Endothelial cell of hepatic sinusoid (primary cell): ENCODE data around the gene MTPN.

Source experiments
- in situ Hi-C: cut with HindIII; loops from 2 replicates; pipeline ENCODE4 v1.10.0; 2017; ENCODE audit warnings: low sequenced_read_pairs

MTPN gene

DNA sequence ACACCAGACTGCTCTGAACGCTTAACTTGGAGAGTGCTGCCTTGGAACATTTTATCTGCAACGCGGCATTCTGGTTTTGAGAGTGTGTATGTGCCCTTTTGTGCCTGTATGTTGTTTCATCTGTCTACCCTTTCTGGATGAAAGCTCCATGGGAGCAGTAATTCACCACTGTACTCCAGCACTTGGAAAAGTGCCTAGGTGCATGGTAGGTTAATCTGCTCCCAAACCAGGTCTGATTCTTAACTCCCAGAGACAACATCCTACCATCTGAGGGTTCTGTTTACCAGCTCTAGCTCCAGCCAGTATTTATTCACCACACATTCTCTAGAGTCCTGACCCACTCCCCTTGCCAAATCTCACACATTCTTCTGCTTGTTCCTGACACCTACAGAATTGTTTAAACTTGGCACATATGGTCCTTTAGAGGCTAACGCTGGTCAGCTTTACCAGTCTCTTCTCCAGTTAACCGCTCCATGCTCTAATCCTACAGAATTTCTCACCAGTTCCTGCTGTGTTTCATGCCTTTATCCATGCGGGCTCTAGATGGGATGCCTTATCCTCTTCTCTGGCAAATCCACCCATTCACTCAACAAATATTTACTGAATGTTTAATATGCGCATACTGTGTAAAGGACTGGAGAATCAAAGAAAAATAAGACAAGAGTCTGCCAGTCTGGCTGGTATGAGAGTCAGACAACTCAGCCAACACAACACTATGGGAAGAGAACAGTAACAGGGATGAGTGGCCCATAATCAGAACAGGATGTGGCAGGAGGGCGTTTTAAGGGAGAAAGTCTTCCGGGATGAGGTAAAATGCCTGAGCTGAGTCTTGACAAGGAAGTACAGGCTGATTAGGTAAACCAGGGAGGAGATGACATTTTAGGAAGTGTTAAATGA is 46.3 kb downstream of the MTPN start:
- in situ Hi-C loops: no loop called here

DNA sequence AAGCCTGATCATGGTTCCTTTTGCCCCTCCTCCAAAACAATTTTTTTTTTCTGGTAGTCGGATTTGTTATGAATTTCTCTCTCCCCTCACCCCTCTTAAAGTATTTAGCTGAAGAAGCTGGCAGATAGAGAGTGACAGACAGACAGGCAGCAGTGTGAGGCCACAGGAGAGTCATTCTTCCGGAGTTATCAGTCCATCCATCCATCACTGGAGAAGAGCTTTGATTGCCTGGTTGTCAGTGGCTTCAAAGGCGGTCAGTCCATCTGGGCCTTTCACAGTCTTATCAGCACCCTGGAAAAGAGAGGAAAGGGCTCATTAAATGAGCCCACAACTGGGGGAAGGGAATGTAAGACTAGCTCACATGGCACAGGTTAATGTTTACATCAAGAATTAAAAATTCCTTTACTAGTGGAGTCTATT is 47.4 kb downstream of the MTPN start:
- in situ Hi-C loops: no loop called here

DNA sequence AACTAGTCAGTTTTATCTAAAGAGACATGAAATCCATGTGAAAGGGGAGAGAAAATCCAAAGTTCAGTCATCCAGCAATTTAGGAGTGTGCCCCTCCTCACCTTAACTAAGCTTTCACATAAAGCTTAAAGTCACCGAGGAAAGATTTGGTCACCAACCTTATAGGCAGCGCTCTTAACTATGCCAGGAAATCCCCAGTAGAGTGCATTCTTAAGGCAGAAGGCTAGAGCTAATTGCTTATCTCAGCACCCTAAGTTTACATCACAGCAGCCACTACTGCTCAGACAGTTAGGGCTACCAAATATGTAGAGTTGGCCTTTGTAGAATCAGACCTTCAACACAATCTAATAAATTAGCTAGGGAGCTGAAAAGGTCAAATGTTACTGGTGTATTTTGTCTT is 47.9 kb downstream of the MTPN start:
- in situ Hi-C loops: no loop called here

DNA sequence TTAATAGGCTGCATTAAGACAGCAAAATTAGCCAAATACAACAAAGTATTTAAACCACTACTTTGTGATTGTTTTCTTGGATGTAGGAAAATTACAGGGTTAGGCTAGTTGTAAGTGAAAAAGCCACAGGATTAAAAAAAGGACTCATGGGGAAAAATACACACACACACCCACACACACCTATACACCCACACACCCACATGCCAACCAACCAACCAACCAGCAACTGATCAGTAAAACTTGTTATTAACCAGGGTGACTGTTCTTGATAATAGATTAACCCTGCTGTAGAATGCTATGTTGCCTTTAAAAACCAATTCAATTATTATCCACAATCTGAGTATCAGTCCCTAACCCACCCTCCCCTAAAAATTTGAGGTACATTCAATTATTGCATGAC is 49.0 kb downstream of the MTPN start:
- in situ Hi-C loops: no loop called here

DNA sequence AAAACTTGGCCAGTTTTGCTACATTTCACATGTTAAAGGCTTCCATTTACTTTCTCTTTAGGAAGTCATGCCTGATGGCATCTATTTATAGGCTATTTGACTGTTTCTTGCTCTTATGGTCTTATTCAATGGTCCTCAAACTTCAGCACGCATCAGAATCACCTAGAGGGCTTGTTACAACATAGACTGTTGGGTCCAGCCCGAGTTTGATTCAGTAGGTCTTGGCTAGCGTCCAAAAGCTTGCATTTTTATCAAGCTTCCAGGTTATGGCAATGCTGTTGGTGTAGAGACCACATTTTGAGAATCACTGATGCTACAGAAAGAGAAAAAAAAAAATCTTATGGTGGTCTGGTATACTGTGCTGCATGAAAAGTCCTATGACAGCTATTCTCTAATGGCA is 51.9 kb downstream of the MTPN start:
- in situ Hi-C loops: no loop called here

DNA sequence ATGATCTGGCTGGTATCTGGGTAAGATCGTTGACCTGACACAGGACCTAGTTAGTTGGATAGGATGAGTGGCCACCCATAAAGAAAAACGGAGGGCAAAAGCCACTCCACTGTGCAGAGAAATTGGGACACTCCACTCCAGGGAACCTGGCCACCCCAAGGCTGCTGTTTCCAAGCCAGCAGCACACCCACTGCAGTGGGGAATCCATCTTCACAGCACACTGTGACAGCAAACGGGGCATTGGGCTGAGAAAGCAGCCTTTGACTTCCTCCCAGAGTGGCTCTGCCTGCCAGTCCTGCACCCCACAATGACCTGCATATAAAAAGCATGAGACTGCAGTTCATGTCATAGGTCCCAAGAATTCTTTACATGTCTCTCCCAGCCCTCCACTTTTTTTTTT is 52.9 kb downstream of the MTPN start:
- in situ Hi-C loops: no loop called here

DNA sequence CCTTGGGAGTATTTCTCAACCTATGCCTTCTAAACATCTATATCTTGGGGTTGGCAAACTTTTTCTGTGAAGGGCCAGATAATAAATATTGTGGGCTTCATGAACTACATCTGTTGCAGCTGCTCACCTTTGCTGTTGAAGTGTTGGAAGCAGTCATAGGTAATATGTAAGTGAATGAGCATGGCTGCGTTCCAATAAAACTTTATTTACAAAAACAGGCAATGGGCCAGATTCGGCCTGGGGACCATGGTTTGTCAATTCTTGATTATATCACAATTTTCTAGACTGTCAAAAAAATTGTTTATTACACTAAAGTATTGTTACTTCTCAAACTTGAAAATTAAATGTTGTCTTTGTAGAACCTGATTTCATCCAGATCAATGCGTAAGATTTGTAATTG is 54.9 kb downstream of the MTPN start:
- in situ Hi-C loops: no loop called here

DNA sequence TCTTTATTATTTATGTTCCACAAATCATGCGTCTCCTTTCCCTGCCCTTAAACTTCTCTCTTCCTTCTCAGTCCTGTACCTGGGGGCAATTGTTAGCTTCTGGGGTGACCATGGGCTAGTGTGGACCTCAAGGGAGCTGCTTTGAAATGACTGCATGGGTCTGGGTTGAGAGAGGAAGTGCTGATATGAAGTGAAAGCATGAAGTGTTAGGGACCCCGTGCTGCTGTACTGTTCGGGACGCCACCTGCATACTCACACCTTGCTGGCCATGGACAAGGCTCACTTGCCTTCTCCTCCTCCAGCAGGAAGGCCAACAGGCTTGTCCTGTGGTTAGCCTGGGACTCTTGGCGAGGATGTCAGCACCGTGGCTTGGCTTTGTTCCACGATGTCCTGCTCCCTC is 56.7 kb downstream of the MTPN start:
- in situ Hi-C loops: no loop called here

DNA sequence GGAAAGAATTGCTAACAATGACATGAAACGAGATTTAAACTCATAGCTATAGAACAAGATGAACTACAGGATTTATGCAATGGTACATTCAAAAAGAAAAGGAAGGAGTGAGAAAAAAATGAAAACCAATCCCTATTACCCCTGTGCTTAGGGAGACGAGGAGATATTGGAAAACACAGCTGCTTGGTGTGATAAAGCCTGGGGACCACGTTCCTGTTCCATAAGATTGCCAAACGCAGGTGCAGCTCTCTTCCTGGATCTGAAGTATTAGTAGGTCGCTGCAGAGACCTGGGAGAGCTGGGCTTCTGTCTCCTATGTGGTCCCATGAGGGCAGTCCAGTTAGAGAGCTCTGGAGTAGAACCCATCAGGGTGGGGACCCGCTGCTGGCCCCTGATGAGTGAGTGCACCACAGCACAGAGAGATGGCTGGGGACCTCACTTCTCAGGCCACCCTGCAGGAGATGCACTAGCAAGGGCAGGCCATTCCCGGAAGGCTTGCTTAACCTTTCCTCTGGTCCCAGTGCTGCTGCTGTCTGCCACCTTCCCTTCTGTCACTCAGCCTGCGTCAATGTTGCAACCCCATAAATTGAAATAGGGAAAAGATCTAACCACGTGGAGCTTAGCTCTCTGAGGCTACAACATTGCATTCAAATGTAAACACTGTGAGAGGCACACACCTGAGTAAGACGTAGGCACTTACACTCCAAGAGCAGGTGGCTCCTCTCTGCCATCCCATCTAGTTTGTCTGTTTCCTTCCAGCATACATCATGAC is 57.9 kb downstream of the MTPN start:
- in situ Hi-C loops: no loop called here

DNA sequence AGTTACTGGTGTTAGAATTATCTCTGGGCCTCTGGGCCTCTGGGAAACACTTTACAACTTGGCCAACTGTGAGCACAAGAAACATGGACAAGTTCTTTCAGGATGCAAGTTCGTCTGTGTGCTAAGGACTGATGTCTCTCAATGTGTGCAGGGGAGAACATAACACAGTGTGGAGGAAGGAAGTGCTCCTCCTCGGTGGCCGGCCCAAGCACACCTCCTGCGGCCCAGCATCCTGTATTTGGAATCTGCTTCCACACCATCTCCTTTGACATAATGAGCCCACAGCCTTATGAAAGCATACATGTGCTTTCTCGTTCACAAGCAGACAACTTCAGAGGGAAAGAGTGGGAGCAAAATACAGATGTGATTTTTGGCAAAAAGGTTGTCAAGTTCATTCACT is 59.0 kb downstream of the MTPN start:
- in situ Hi-C loops: no loop called here

DNA sequence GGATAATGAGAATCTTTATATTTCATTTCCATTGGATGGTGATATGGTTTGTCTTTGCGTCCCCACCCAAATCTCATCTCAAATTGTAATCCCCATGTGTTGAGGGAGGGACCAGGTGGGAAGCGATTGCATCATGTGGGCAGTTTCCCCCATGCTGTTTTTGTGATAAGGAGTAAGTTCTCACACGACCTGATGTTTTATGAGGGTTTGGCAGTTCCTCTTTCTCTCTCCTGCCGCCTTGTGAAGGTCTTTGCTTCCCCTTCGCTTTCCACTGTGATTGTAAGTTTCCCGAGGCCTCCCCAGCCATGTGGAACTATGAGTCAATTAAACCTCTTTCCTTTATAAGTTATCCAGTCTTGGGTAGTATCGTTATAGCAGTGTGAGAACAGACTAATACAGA is 59.4 kb downstream of the MTPN start:
- in situ Hi-C loops: no loop called here

DNA sequence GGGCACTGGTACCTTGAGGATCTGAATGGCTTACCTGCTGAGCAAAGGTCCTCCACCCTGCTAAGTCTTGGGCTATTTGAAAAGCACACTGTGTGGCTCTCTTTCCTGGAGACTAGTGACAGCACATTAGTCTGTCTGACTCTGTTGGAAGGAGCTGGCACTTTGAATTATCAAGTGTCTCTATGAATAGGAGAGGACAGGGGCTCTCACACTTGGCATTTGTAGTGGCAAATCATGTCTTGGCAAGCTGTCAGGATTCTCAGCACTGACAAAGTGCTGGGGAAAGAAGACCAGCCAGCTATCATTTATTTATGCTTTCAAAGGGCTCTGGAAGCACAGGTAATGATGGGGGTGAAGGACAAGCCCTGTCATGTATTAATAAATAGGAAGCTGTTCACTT is 62.8 kb downstream of the MTPN start:
- in situ Hi-C loops: no loop called here

DNA sequence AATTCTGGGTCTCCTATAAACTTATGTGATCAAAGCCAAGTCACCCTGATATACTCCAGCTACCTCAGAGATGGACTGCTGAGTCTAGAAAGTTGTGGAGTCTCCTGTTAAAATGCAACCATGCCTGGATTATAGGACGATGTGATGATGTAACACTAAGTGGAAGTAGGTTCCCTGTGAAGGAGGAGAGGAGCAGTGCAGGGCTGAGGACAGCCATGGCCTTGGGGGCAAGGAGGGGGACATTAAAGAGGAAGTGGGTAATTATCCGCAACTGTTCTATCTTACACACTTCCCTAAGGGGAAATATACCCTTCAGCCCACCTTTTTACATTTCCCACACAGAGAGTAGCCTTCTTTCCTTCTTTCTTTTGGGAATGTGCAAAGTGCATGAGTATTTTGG is 63.8 kb downstream of the MTPN start:
- in situ Hi-C loops: no loop called here

DNA sequence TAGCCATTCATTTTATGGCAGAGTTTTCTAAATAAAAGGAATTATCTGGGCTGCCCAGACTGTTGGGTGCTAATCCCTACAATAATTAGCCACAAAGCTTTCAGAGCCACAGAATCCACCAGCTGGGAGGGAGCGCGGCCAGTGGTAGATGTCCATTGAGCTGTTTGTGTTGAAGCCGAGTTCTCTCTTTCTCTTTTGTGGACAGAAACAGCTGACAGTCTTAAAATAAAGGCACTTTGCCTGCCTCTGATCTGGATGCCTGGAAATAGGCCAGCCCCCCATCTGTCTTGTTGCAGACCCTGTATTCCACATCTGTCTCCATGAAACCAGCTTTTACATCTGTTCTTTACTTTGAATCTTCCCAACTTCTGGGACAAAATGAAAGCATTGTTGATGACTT is 66.1 kb downstream of the MTPN start:
- in situ Hi-C loops: no loop called here

DNA sequence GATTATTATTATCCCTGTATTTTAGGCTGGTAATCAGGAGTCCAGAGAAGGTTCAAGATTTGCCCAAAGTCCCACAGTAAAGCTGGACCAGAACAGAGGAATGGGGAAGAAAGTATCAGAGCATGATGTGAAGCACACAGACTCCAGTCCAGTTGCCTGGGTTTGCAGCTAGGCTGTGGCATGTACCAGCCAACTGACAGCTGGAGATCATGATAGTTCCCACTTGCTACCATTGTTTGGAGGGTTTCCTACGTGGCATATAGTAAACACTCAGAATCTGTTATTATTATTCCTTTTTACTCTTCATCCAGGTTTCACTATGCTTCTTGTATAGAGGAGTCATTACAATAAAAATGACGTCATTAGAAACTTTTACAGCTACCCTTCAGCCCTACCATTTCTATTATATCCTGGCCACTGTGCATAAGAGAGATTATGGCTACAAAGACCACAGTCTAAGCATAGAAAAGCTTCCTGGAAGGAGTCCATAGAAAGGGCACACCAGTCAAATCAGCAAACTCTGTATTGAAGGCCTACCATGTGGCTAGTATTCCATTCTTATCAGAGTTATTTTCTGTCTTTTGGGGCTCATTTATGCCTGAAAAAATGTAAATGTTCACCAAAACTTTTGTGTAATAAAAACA is 66.6 kb downstream of the MTPN start:
- in situ Hi-C loops: no loop called here

DNA sequence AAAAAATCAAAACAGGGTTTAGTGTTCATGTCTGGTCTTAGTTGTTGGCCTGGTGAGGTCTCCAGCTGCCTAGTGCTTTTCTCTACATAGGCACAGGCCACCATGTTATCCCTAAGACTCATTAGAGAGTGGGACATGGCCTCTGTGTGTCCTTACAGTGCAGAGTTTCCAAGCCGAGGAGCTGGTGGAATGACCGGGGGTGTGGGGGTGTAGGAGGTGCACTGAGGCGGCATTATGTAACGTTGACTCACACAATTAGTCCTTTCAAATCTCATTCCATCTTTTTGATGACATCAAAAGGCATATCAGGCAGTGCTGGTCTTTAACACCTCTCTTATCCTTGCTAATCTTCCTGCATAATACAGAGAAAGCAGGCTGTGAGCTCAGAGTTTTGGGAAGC is 71.3 kb downstream of the MTPN start:
- in situ Hi-C loops: no loop called here

DNA sequence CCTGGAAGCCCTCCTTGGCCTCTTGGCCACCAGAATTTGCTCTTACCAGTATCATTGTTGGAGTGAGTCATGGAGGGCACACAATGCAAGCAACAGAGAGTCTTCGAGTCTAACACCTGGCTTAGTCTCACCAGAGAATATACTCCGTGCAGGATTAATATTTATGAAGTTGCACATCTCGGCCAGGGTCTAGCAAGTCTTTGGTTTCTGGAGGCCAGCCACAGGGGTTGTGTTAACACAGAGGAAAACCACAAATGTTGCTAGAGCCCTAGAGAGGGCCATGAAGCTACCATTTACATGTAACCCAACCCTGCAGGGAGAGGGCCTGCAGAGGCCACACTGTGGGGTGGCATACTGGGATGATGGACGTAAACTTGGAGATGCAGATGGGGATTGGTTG is 71.8 kb downstream of the MTPN start:
- in situ Hi-C loops: no loop called here

DNA sequence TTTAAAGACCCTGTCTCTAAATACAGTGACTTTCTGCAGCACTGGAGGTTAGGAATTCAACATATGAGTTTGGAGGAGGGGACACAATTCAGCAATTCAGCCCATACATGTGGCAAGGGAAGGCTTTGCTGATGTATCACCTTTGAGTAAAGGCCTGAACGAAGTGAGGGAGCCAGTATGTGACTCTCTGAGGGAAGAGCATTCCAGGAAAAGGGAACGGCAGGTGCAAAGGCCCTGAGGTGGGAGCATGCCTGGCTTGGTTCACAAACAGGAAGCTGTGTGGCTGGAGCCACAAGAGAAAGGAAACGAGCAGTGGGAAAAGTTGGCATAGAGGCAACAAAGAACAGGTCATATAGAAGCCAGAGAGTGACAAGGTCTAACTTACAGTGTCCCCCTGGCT is 72.9 kb downstream of the MTPN start:
- in situ Hi-C loops: no loop called here

DNA sequence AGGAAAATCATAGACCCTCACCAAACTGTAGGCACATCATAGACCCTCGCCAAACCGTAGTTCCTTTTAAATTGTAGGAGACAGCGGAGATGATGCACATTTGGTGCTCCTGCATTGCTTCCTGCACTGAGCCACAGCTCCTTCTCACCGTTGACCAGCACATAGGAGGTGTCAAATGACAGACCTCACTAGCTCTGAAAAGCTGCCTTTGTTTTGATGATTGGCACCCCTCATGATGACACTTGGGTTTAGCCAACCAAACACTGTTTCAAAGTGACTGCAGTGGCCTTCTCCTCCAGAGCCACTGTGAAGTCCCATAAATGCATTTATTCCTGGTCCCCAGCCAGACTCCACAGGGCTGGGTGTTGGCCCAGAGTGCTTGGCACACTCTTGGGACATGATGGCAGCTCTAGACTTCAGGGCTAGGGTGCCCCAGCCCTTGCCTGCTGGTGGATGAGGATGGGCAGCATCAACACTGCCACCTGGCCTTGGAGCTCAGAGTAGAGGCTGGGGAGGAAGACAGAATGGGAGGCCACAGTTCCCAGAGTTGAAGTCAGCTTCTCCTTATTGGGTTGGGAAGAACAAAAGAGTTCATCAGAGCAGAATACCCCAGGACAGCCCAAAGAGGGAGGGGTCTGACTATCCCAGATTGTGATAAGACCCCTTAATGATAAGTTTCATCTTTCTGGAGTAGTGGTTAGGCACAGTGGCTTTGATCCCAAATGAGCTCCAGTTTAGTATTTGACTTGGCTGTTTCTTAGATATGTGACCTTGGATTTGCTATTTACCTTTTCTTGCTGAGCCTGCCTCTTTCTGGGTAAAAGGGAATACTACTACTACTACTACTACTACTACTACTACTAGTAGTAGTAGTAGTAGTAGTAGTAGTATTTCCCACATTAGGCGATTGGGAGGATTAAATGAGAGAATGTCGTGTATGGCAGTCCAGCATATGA is 75.3 kb downstream of the MTPN start:
- in situ Hi-C loops: no loop called here

DNA sequence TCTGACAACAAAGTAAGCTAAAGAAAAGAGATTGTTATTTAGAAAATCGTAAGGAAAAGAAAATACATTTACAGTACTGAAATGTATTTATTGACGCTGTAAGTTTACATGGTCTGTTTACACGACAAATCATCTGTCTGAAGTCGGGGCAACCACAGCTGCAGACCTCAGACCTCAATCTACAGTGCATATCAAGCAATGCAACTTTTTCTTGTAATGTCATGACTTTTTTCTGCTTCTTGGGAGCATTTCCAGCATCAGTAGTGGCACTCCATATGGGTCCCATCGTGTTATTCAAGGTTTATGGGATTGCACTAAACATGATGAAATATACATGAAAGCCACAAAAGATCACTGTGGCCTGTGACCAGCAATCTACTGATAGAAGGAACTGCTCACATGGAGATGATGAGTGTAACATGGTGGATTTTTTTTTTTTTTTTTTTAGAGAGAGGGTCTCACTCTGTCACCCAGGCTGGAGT is 77.1 kb downstream of the MTPN start:
- in situ Hi-C loops: no loop called here
